ENCODE data around the gene TRIML1.

Gene TRIML1

DNA sequence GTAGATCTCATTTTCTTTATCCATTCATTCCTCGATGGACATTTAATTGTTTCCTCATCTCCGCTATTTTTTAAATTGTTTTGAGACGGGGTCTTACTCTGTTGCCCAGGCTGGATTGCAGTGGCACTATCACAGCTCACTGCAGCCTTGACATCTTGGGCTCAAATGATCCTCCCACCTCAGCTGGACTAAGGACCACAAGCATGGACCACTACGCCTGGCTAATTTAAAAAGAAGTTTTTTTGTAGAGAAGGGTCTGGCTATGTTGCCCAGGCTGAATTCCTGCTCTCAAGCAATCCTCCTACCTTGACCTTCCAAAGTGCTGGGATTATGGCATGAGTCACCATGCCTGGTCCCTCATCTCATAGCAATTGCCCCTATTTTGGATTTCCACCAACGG is 7.0 kb upstream of the TRIML1 start:
- no peak for TF ChIP-seq GATA2 (IDR thresholded peaks at IDR 0.05; ENCODE audit: low read depth, low read length)
- no peak for TF ChIP-seq GATA3 (IDR thresholded peaks at IDR 0.05; ENCODE audit: low read depth, low read length)

DNA sequence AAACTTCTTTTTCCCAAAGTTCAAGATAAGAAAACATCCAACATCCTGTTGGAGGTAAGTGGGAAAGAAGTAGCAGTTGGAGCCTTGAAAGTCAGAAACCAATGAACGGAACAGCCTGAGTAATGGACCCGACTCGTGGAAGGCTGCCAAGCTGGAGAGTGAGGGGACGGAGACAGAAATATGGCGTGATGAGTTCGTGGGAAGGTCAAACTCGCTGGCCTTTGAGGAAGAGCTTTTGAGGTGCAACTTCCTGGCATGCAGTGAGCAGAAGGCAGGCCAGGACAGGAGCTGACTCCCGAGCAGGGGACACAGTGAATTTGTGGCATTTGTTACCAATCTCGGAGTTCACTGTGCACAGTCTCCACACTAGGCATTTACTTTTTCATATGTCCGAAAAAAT is 1.0 kb upstream of the TRIML1 start:
- TF ChIP-seq GATA2 (IDR thresholded peaks at IDR 0.05; ENCODE audit: low read depth, low read length) (no peak), GATA3 (IDR thresholded peaks at IDR 0.05; ENCODE audit: low read depth, low read length) (no peak)

DNA sequence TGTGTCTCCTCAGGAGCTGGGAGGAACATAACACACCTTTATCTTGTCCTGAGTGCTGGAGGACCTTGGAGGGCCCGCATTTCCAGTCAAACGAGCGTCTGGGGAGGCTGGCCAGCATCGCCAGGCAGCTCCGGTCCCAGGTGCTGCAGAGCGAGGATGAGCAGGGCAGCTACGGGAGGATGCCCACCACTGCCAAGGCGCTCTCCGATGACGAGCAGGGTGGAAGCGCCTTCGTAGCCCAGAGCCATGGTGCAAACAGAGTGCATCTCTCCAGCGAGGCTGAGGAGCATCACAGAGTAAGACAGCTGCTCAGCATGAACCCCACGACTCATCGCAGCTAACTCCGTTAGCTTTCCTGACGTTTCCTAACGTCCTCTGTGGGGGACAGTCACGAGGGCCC is 430 bp downstream of the TRIML1 start:
- TF ChIP-seq GATA2 (IDR thresholded peaks at IDR 0.05; ENCODE audit: low read depth, low read length) (no peak), GATA3 (IDR thresholded peaks at IDR 0.05; ENCODE audit: low read depth, low read length) (no peak)

DNA sequence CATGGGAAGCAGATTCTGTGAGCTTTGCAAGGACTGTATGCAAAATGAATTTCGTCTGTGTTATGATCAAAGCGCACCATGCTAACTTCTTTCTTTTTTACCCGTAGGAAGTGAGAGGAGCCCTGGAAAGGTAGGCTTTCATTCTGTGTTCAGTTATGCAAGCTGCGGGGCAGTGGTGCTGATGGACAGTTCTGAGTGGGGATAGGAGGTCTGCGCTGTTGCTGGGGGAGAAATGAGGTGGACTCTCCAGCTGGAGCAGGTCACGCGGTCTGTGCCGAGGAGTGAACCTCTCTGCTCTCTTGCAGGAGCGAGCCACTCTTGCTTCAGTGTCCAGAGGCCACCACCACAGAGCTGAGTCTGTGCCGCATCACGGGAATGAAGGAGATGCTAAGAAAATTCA is 4.5 kb downstream of the TRIML1 start:
- TF ChIP-seq GATA2 (IDR thresholded peaks at IDR 0.05; ENCODE audit: low read depth, low read length) (no peak), GATA3 (IDR thresholded peaks at IDR 0.05; ENCODE audit: low read depth, low read length) (no peak)

DNA sequence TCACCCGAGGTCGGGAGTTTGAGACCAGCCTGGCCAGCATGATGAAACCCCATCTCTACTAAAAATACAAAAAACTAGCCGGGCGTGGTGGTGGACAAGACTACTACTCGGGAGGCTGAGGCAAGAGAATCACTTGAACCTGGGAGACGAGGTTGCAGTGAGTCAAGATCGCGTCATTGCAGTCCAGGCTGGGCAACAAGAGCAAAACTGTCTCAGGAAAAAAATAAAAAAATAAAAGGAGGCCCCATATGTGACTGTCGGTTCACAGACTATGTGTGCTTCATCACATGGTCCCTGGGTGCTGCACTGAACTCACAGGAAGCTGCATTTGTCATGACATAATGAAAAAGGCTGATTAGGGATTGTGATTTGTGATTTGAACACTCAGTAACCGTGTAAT is 6.4 kb downstream of the TRIML1 start:
- TF ChIP-seq GATA3 (IDR thresholded peaks at IDR 0.05; ENCODE audit: low read depth, low read length) (no peak), GATA2 (IDR thresholded peaks at IDR 0.05; ENCODE audit: low read depth, low read length) (no peak)

DNA sequence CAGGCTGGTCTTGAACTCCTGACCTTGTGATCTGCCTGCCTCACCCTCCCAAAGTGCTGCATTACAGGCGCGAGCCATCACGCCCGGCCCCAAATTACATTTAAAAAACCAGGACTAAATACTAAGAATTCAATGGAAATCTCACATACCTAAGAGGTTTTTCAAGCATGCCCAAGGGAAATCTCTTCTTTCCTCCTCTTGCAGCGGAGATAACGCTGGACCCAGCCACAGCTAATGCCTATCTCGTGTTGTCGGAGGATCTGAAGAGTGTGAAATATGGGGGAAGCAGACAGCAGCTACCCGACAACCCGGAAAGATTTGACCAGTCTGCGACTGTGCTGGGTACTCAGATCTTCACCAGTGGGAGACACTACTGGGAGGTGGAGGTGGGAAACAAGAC is 7.4 kb downstream of the TRIML1 start:
- TF ChIP-seq GATA3 (IDR thresholded peaks at IDR 0.05; ENCODE audit: low read depth, low read length), result no peak
- no peak for TF ChIP-seq GATA2 (IDR thresholded peaks at IDR 0.05; ENCODE audit: low read depth, low read length)

DNA sequence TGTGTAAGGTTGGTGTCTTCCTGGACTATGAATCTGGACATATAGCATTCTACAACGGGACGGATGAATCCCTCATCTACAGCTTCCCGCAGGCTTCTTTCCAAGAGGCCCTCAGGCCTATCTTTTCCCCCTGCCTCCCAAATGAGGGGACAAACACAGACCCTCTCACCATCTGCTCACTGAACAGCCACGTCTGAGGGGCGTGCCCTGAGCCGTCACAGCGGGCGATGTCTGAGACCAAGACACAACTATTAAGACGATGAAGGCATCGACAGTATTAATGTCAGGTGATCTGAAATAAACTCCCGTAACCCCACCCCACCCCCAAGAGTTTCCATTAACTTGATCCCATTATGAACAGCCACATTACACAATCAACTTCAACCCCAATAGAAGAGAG is 7.9 kb downstream of the TRIML1 start:
- no peak for TF ChIP-seq GATA2 (IDR thresholded peaks at IDR 0.05; ENCODE audit: low read depth, low read length)
- no peak for TF ChIP-seq GATA3 (IDR thresholded peaks at IDR 0.05; ENCODE audit: low read depth, low read length)

DNA sequence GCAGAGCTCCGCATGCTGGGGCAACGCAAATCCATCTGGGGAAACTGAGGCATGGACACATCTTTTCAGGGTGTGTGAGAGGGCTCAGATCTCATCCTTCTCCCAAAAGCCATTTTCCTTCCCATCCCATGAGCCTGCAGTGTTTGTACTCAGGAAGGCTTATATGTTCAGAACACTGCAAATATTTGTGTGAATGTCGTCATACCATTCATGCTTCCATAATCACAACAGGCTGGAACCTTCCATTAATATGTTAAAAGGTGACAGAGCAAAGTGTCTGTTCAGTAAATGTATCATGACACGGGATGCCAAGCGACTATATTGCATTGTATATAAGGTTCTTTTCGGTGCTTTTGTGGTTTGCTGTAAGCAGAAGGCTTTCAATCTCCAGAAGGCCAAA is 8.5 kb downstream of the TRIML1 start:
- no peak for TF ChIP-seq GATA3 (IDR thresholded peaks at IDR 0.05; ENCODE audit: low read depth, low read length)
- no peak for TF ChIP-seq GATA2 (IDR thresholded peaks at IDR 0.05; ENCODE audit: low read depth, low read length)

DNA sequence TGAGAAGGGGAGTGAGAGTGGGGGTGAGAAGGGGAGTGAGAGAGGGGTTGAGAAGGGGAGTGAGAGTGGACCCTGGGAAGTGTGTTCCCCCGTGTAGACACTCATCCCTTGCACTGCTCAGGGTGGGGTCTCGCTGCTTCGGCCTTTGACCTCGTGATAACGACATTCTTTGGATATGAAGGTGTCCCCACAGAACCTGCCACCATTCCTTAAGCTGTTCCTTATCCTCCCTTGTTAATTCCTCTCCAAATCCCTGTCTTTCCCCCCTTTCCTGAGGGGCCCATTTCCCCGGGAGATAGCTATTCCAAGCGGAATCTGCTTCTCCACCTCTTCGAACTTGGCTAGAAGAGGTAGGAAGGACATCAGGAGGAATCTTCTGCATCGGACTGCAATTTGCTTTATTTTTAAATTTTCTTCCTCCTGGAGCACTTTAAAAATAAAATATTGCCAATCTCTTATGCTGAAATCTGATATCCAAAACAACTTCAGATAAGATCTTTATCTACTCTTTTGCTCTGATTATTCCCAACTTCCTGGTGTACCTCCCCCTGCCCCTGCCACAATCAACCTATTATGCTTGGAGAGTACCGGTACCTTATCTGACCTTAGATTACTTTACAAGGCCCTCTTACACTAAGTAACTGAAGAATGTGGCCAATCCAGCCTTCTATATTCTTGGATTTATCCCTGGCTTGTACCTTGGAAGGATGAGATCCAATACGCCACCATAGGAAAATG is 15.6 kb downstream of the TRIML1 start:
- no peak for TF ChIP-seq GATA3 (IDR thresholded peaks at IDR 0.05; ENCODE audit: low read depth, low read length)
- no peak for TF ChIP-seq GATA2 (IDR thresholded peaks at IDR 0.05; ENCODE audit: low read depth, low read length)

DNA sequence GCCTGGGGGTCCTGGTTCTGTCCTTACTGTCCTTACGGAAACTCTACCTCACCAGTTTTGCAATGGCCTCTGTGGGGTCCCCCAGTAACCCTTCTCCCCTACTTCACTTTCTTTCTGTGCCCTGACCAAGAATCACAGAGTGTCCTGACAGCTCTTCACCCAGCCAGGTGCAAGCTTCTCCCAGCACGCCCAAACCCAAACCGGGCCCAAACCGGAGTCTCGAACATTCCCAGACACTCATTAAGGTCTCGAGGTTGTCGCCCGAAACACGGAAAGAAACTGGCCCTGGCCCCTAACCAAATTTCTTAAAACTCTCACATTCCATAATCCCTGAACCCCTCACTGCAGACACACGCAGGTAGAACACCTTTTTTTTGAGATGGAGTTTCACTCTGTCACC is 19.1 kb downstream of the TRIML1 start:
- TF ChIP-seq GATA3 (IDR thresholded peaks at IDR 0.05; ENCODE audit: low read depth, low read length) (no peak), GATA2 (IDR thresholded peaks at IDR 0.05; ENCODE audit: low read depth, low read length) (no peak)

DNA sequence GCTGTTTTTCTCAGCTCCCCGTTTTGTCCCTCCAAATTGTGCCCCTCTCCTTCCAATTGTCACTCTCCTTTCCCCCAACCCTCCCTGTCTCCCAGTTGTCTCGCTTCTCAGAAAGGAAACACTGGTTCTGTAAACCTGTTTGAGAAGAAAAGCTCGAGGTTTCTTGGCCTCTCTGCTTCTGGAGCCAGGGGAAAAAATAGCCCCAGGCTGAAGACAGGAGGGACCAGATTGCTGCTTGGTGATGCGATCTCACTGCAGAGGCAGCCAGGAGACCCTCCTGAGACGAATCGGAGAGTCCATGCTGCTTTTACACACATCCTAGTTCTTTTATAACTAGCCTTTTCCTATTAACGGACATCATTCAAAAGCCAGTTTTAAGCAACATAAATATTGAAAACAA is 21.2 kb downstream of the TRIML1 start:
- no peak for TF ChIP-seq GATA2 (IDR thresholded peaks at IDR 0.05; ENCODE audit: low read depth, low read length)
- TF ChIP-seq GATA3 (IDR thresholded peaks at IDR 0.05; ENCODE audit: low read depth, low read length), result no peak

DNA sequence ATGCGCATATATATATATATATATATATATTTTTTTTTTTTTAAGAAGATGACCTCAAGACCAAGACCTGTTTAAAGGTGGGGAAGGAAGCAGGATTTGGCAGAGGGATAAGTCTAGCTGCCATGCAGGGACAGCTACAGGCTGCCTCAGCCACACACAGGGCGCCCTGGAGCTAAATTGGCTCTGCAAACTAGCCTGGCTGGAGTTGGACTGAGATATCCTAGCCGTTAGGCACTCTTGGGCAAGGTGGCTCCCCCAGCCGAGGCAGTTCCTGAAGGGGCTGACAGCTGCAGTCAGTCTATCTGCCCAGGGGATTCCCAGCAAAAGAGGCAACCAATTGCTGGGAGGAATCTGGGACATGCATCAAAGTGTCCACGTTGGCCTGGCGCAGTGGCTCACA is 21.9 kb downstream of the TRIML1 start:
- no peak for TF ChIP-seq GATA2 (IDR thresholded peaks at IDR 0.05; ENCODE audit: low read depth, low read length)
- no peak for TF ChIP-seq GATA3 (IDR thresholded peaks at IDR 0.05; ENCODE audit: low read depth, low read length)

DNA sequence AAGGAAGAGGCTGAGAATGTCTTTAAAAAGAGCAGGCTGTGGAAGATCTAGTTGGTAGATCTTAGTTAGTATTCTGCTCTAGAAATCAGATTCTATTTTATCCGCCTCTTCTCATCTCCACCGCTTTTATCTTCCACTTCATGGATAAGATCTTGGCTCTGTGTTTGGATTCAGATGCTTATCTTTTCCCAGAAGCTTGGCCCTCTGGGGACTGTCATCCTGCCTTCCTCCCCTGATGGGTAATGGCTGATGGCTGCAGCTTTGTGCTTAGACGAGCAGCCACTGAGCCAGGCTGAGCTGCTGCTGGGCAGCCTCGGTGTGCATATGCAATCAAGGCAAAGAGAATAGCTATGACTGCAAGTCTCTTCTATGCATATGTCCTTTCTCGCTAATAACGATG is 23.5 kb downstream of the TRIML1 start:
- peak; percentile 84 for TF ChIP-seq GATA3 (IDR thresholded peaks at IDR 0.05; ENCODE audit: low read depth, low read length)
- TF ChIP-seq GATA2 (IDR thresholded peaks at IDR 0.05; ENCODE audit: low read depth, low read length), result peak; percentile 85

DNA sequence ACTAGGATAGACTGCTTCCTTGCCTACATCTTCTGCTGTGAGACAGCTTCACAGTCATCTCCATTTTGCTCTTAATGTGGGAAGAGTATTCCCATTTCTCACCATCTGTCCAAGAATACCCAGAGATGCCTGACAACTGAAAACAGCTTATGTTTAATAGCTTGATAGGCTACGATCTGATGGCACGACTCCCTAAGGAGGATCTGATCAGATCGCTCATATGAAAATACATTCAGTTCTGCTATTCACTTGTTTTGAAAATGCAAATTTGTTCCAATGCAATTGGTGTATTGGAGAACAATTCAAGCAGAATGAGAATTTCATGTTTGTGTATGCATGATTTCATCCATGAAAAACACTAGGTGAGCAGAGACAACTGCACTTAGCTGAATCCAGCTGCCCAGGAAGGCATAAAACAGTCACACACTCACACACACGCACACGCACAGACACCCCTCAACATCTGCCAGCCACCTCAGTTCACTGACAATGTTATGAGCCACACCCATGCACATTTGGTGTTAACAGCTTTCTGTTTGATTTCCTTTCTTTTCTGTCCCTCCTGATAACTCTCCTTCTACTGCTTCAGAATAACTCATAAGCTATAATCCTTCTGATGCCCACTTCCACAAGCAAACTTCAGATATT is 29.6 kb downstream of the TRIML1 start:
- no peak for TF ChIP-seq GATA2 (IDR thresholded peaks at IDR 0.05; ENCODE audit: low read depth, low read length)
- no peak for TF ChIP-seq GATA3 (IDR thresholded peaks at IDR 0.05; ENCODE audit: low read depth, low read length)

DNA sequence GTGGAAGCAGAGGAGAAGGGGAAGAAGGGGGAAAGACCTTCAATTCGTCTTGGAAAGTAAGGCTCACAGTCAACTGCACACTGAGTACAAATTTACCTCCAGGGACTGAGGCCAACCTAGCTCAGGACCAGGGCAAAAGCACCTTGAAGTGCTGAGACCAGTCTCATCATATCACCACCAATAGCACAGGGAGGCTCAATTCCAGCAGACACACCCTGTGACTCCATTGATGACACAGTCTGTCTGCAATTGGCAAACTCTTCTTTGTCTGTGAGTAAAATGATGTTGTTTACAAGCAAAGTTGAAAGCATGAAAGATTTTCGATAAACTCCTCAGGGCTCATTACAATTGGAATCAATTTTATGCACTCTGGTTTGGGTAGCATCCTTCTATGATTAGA is 32.3 kb downstream of the TRIML1 start:
- TF ChIP-seq GATA2 (IDR thresholded peaks at IDR 0.05; ENCODE audit: low read depth, low read length) (no peak), GATA3 (IDR thresholded peaks at IDR 0.05; ENCODE audit: low read depth, low read length) (no peak)
